Parathyroid adenoma (tissue), 2 donors: ENCODE data around the gene OBSL1.

Experiments
- H2AFZ ChIP-seq: fragments of 300-600 bp; sonication (generic); one replicate; pipeline ENCODE4 v1.7.0; 2017; ENCODE audit warnings: antibody characterized with exemption, mild to moderate bottlenecking
- H3K27ac ChIP-seq: fragments of 300-600 bp; sonication (generic); one replicate; pipeline ENCODE4 v1.7.0; 2017
- H3K27me3 ChIP-seq: fragments of 300-600 bp; sonication (generic); one replicate; pipeline ENCODE4 v1.7.0; 2017; ENCODE audit warnings: low read length; ENCODE audit not compliant: control insufficient read depth, insufficient read depth
- H3K36me3 ChIP-seq: fragments of 300-600 bp; sonication (generic); one replicate; pipeline ENCODE4 v1.7.0; 2017; ENCODE audit warnings: low read length; ENCODE audit not compliant: control insufficient read depth, insufficient read depth
- H3K4me1 ChIP-seq: fragments of 300-600 bp; sonication (generic); one replicate; pipeline ENCODE4 v1.7.0; 2017; ENCODE audit warnings: control low read depth
- H3K4me2 ChIP-seq: fragments of 300-600 bp; sonication (generic); one replicate; pipeline ENCODE4 v1.7.0; 2017; ENCODE audit warnings: low read length
- H3K4me3 ChIP-seq: fragments of 300-600 bp; sonication (generic); one replicate; pipeline ENCODE4 v1.7.0; 2017; ENCODE audit warnings: low read depth, low read length
- H3K79me2 ChIP-seq: fragments of 300-600 bp; sonication (generic); one replicate; pipeline ENCODE4 v1.7.0; 2017; ENCODE audit warnings: control low read depth
- H3K9ac ChIP-seq: fragments of 300-600 bp; sonication (generic); one replicate; pipeline ENCODE4 v1.7.0; 2017; ENCODE audit warnings: mild to moderate bottlenecking
- H3K9me3 ChIP-seq: fragments of 300-600 bp; sonication (generic); one replicate; pipeline ENCODE4 v1.7.0; 2017; ENCODE audit warnings: low read length; ENCODE audit not compliant: control insufficient read depth
- CTCF ChIP-seq: fragments of 300-600 bp; sonication (generic); IDR thresholded peaks from one replicate; pipeline ENCODE4 v1.7.0; 2017; ENCODE audit warnings: antibody characterized with exemption, mild to moderate bottlenecking
- donor health status: primary hyperparathyroidism.

OBSL1 gene

GRCh38 chr2:219530048-219530963 lies 41.0 kb downstream of the OBSL1 start:
- H3K79me2 ChIP-seq = no peaks in the 10 kb centered on the region
- no peak overlapping the region for H3K4me3 ChIP-seq
- no peak overlapping the region for H3K27ac ChIP-seq
- H2AFZ ChIP-seq = peak overlapping the region; percentile 17
- TF ChIP-seq CTCF = peak; percentile 98
- no peak overlapping the region for H3K4me2 ChIP-seq
- peaks cover 9% of the 10 kb centered on the region for H3K27me3 ChIP-seq
- no peak overlapping the region for H3K9ac ChIP-seq
- H3K9me3 ChIP-seq = no peaks in the 10 kb centered on the region
- H3K36me3 ChIP-seq = no peaks in the 10 kb centered on the region
- peaks cover 15% of the 10 kb centered on the region for H3K4me1 ChIP-seq

- Histone ChIP-seq H3K27ac (no peak overlapping the region), H3K9ac (no peak overlapping the region), H3K4me1 (peaks cover 4% of the 10 kb centered on the region), H3K36me3 (no peaks in the 10 kb centered on the region), H2AFZ (no peak overlapping the region), H3K79me2 (no peaks in the 10 kb centered on the region), H3K4me2 (no peak overlapping the region), H3K4me3 (no peak overlapping the region), H3K27me3 (peaks cover 14% of the 10 kb centered on the region), H3K9me3 (no peaks in the 10 kb centered on the region)
- no peak for TF ChIP-seq CTCF
Measured at GRCh38 chr2:219527472-219527871, 43.9 kb downstream of the OBSL1 start.

GRCh38 chr2:219527076-219527394 lies 44.3 kb downstream of the OBSL1 start:
- Histone ChIP-seq H3K9me3 (no peaks in the 10 kb centered on the region), H3K27ac (no peak overlapping the region), H3K9ac (no peak overlapping the region), H3K27me3 (peaks cover 14% of the 10 kb centered on the region), H3K79me2 (no peaks in the 10 kb centered on the region), H3K4me1 (peaks cover 4% of the 10 kb centered on the region), H3K36me3 (no peaks in the 10 kb centered on the region), H3K4me2 (no peak overlapping the region), H3K4me3 (no peak overlapping the region), H2AFZ (no peak overlapping the region)
- no peak for TF ChIP-seq CTCF

- peaks cover 14% of the 10 kb centered on the region for H3K27me3 ChIP-seq
Measured at GRCh38 chr2:219526320-219527075, 44.8 kb downstream of the OBSL1 start.

More at GRCh38 chr2:219526320-219527075, 44.8 kb downstream of the OBSL1 start:
- peaks cover 4% of the 10 kb centered on the region for H3K4me1 ChIP-seq
- no peak for TF ChIP-seq CTCF
- H3K4me2 ChIP-seq = no peak overlapping the region
- no peaks in the 10 kb centered on the region for H3K79me2 ChIP-seq
- no peak overlapping the region for H2AFZ ChIP-seq
- H3K27ac ChIP-seq = no peak overlapping the region
- no peaks in the 10 kb centered on the region for H3K9me3 ChIP-seq
- no peak overlapping the region for H3K4me3 ChIP-seq
- no peaks in the 10 kb centered on the region for H3K36me3 ChIP-seq
- H3K9ac ChIP-seq = no peak overlapping the region
